Keratinocyte (primary cell): ENCODE data around the gene LRP1B. TPM values are rescaled to one million over a fixed set of nuclear protein-coding genes. Genes with fewer than 3 reads are reported as not detected.
A peak's percentile ranks its signal among the peaks of the same experiment; 100 is the strongest.

ENCODE experiments used
- DNase-seq: peaks from one replicate; pipeline ENCODE4 v3.0.0-alpha.2; 2011; ENCODE audit warnings: low read depth, missing footprints, low spot score
- FAIRE-seq: peaks from 2 replicates; lab custom pipeline; 2011; peaks lifted over from hg19 to GRCh38; lab: Jason Lieb, UNC
- H2AFZ ChIP-seq: 2 replicates; pipeline ENCODE4 v1.6.0; 2012; ENCODE audit warnings: low read length, control low read depth, inconsistent platforms; ENCODE audit not compliant: control insufficient read depth
- H3K27ac ChIP-seq: 2 replicates; pipeline ENCODE4 v1.5.1; 2011; ENCODE audit warnings: low read length; ENCODE audit not compliant: control insufficient read depth, insufficient read depth
- H3K27me3 ChIP-seq: 3 replicates; pipeline ENCODE4 v1.6.0; 2011; ENCODE audit warnings: low read length; ENCODE audit not compliant: control insufficient read depth, insufficient read depth; ENCODE audit errors: extremely low read depth
- H3K36me3 ChIP-seq, 2 experiments: 2 replicates in 1 of 2; 3 replicates in 1 of 2; pipeline ENCODE4 v1.5.1; 2011; ENCODE audit warnings: low read length in 2 of 2, mild to moderate bottlenecking in 1 of 2; ENCODE audit not compliant: control insufficient read depth in 2 of 2, insufficient read depth in 2 of 2; ENCODE audit errors: extremely low read depth in 1 of 2
- H3K4me1 ChIP-seq: 3 replicates; pipeline ENCODE4 v1.5.1; 2011; ENCODE audit warnings: low read length; ENCODE audit not compliant: control insufficient read depth, insufficient read depth; ENCODE audit errors: extremely low read depth
- H3K4me2 ChIP-seq: 3 replicates; pipeline ENCODE4 v1.6.0; 2011; ENCODE audit warnings: low read depth, low read length; ENCODE audit not compliant: control insufficient read depth, insufficient read depth; ENCODE audit errors: extremely low read depth
- H3K4me3 ChIP-seq, 3 experiments: fragments of 200-600 bp in 1 of 3; sonication (generic) in 1 of 3; 2 replicates in 2 of 3; 3 replicates in 1 of 3; pipeline ENCODE4 v1.5.1; 2011 to 2016; ENCODE audit warnings: low read length in 3 of 3, mild to moderate bottlenecking in 3 of 3, control low read depth in 2 of 3, inconsistent platforms in 1 of 3, low read depth in 1 of 3, mixed read lengths in 1 of 3, mixed run types in 1 of 3, moderate library complexity in 1 of 3; ENCODE audit not compliant: control insufficient read depth in 2 of 3, insufficient read depth in 2 of 3; ENCODE audit errors: extremely low read depth in 1 of 3
- H3K79me2 ChIP-seq: 2 replicates; pipeline ENCODE4 v1.6.0; 2012; ENCODE audit warnings: low read length; ENCODE audit not compliant: control insufficient read depth, insufficient read depth
- H3K9ac ChIP-seq: 3 replicates; pipeline ENCODE4 v1.6.0; 2011; ENCODE audit warnings: low read length; ENCODE audit not compliant: control insufficient read depth, insufficient read depth; ENCODE audit errors: extremely low read depth
- H3K9me1 ChIP-seq: 3 replicates; pipeline ENCODE4 v1.6.0; 2011; ENCODE audit warnings: low read length; ENCODE audit not compliant: control insufficient read depth, insufficient read depth; ENCODE audit errors: extremely low read depth
- H3K9me3 ChIP-seq: 2 replicates; pipeline ENCODE4 v1.5.1; 2012; ENCODE audit warnings: low read depth, low read length; ENCODE audit not compliant: control insufficient read depth
- H4K20me1 ChIP-seq: 3 replicates; pipeline ENCODE4 v1.6.0; 2011; ENCODE audit warnings: low read length; ENCODE audit not compliant: control insufficient read depth, insufficient read depth; ENCODE audit errors: extremely low read depth
- CTCF ChIP-seq, 3 experiments: IDR thresholded peaks in 1 of 3; conservative IDR thresholded peaks in 1 of 3; optimal IDR thresholded peaks in 1 of 3; 2 replicates in 2 of 3; 3 replicates in 1 of 3; pipeline versions ENCODE3 to v1.5.1; 2011; ENCODE audit warnings: low read length in 3 of 3, mild to moderate bottlenecking in 3 of 3, moderate library complexity in 2 of 3, control low read depth in 1 of 3, inconsistent platforms in 1 of 3; ENCODE audit not compliant: insufficient read depth in 2 of 3; ENCODE audit errors: extremely low read depth in 1 of 3
- EZH2 ChIP-seq: IDR thresholded peaks from one replicate; pipeline ENCODE4 v1.6.1; 2012; ENCODE audit warnings: inconsistent platforms, mild to moderate bottlenecking, low read length, moderate library complexity
- dilution Hi-C: fragments of 300-500 bp; cut with MboI; formaldehyde crosslinking; loops from one replicate; pipeline ENCODE4 v1.7.0; 2020; ENCODE audit warnings: low sequenced_read_pairs; ENCODE audit not compliant: extremely low pct_ligation_motif_present
- polyA plus RNA-seq, 5 experiments: library from polyadenylated mRNA; depleted of rRNA in 3 of 5; stranded (reverse) in 3 of 5; stranded (forward) in 1 of 5; unstranded in 1 of 5; fragments of >200 nt; gene quantifications; 1 replicate in 1 of 5; 2 replicates in 3 of 5; 3 replicates in 1 of 5; pipeline versions ENCODE4 v1.2.1 to v1.2.3, GENCODE V29; 2011 to 2012; ENCODE audit warnings: missing spikeins in 2 of 5, low read depth in 1 of 5, low replicate concordance in 1 of 5

LRP1B gene
- polyA plus RNA-seq, 1 donor (not counting 4 experiments of a cell fraction or from before 2014, with no cell fraction given): not detected

- no peaks in the 10 kb centered on the region for H4K20me1 ChIP-seq
- no peaks in the 10 kb centered on the region for H3K4me1 ChIP-seq
- no peaks in the 10 kb centered on the region for H3K36me3 ChIP-seq
- no peak overlapping the region for H3K27ac ChIP-seq
- no peaks in the 10 kb centered on the region for H3K9me1 ChIP-seq
- FAIRE-seq: no peak
- no peaks in the 10 kb centered on the region for H3K27me3 ChIP-seq
- no peaks in the 10 kb centered on the region for H3K79me2 ChIP-seq
- H3K9me3 ChIP-seq: no peaks in the 10 kb centered on the region
- H3K9ac ChIP-seq: no peak overlapping the region
- DNase-seq: no peak
- no peak overlapping the region for H3K4me2 ChIP-seq
- dilution Hi-C loops: no loop called here
- TF ChIP-seq EZH2 (no peak), CTCF (optimal IDR thresholded peaks at IDR 0.05 in 1 of 3, IDR thresholded peaks at IDR 0.05 in 1 of 3, conservative IDR thresholded peaks at IDR 0.05 in 1 of 3; ENCODE audit: extremely low read depth in 1 of 3, insufficient read depth in 2 of 3, low read length in 3 of 3) (no peak)
- H2AFZ ChIP-seq: no peak overlapping the region
- H3K4me3 ChIP-seq: no peak overlapping the region
Observed at GRCh38 chr2:140892436-140892835, 1238.4 kb downstream of the LRP1B start.

- TF ChIP-seq EZH2 (no peak), CTCF (optimal IDR thresholded peaks at IDR 0.05 in 1 of 3, IDR thresholded peaks at IDR 0.05 in 1 of 3, conservative IDR thresholded peaks at IDR 0.05 in 1 of 3; ENCODE audit: extremely low read depth in 1 of 3, insufficient read depth in 2 of 3, low read length in 3 of 3) (peak in 1 of 3 experiments; percentile 23)
- no peaks in the 10 kb centered on the region for H3K36me3 ChIP-seq
- H4K20me1 ChIP-seq: no peaks in the 10 kb centered on the region
- dilution Hi-C loops: no loop called here
- FAIRE-seq (no peak), DNase-seq (no peak)
- no peaks in the 10 kb centered on the region for H3K79me2 ChIP-seq
- no peak overlapping the region for H2AFZ ChIP-seq
- no peak overlapping the region for H3K9ac ChIP-seq
- H3K27me3 ChIP-seq: no peaks in the 10 kb centered on the region
- H3K9me3 ChIP-seq: no peaks in the 10 kb centered on the region
- H3K4me3 ChIP-seq: no peak overlapping the region
- H3K9me1 ChIP-seq: no peaks in the 10 kb centered on the region
- H3K4me2 ChIP-seq: no peak overlapping the region
- H3K27ac ChIP-seq: no peak overlapping the region
- H3K4me1 ChIP-seq: no peaks in the 10 kb centered on the region
Observed at GRCh38 chr2:140891614-140892212, 1239.1 kb downstream of the LRP1B start.
